Measurements from ENCODE around the gene LSM4.

Gene LSM4

DNA sequence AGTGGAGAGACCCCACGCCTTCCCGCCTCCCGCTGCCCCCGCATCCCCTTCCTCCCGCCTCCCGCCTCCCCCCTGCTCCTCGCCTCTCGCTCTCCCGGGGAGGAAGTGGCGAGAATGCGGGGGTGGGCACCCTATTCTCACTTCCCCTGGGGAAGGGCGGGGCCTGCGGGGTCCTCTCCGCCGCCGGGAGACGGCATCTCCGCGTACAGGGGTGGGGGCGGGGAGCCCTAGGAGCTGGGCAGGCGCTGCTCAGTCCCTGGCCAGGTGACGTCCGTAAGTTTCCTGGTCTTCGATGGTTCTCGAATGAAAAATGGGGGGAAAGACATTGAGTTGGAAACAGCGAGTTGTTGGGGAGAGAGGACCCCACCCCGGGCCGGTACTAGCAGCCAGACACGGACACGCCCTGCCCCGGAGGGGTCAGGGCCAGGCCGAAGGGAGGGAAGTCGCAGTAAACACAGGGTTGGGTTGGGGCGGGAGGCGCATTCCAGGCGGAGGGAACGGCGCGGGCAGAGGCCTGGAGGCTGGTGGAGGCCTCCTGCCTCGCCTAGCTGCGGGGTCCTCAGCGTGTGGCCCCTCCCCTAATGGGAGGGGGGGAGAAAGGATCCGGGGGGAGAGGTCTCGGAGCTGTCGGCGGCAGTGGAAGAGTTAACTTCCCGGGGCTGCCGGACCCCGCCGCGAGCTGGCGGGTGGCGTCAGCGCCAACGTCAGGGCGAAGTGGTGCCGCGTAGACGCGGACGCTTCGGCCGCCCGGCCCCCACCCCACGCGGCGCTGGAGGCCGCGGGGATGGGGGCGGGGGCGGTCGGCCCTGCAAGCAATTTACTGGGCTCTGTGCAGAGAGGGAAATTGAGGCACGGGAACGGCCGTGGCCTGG is 31.1 kb downstream of the LSM4 start (continued):
- no peak for TF ChIP-seq ZNF148 (tag by site-specific recombination; IDR thresholded peaks at IDR 0.05; ENCODE audit: borderline replicate concordance)
- no peak for TF ChIP-seq MEIS1 (CRISPR knock-in tag; IDR thresholded peaks at IDR 0.05; ENCODE audit: borderline replicate concordance)
- TF ChIP-seq ZNF654 (tag by site-specific recombination; IDR thresholded peaks at IDR 0.05; ENCODE audit: low read depth), result no peak
- TF ChIP-seq ZNF529 (tag by site-specific recombination; IDR thresholded peaks at IDR 0.05; ENCODE audit: insufficient replicate concordance), result no peak
- 0 out of 2 replicates have a peak, but pooled peaks have one; percentile 47 for TF ChIP-seq IKZF3 (tag by site-specific recombination; IDR thresholded peaks at IDR 0.05)
- TF ChIP-seq, protein P1, sequence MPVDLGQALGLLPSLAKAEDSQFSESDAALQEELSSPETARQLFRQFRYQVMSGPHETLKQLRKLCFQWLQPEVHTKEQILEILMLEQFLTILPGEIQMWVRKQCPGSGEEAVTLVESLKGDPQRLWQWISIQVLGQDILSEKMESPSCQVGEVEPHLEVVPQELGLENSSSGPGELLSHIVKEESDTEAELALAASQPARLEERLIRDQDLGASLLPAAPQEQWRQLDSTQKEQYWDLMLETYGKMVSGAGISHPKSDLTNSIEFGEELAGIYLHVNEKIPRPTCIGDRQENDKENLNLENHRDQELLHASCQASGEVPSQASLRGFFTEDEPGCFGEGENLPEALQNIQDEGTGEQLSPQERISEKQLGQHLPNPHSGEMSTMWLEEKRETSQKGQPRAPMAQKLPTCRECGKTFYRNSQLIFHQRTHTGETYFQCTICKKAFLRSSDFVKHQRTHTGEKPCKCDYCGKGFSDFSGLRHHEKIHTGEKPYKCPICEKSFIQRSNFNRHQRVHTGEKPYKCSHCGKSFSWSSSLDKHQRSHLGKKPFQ (tag by site-specific recombination; IDR thresholded peaks at IDR 0.05), result no peak
- TF ChIP-seq KLF7 (tag by site-specific recombination; IDR thresholded peaks at IDR 0.05; ENCODE audit: borderline replicate concordance), result peak; percentile 98
- TF ChIP-seq ZNF19 (tag by site-specific recombination; IDR thresholded peaks at IDR 0.05; ENCODE audit: low read depth), result no peak
- TF ChIP-seq, protein P2, sequence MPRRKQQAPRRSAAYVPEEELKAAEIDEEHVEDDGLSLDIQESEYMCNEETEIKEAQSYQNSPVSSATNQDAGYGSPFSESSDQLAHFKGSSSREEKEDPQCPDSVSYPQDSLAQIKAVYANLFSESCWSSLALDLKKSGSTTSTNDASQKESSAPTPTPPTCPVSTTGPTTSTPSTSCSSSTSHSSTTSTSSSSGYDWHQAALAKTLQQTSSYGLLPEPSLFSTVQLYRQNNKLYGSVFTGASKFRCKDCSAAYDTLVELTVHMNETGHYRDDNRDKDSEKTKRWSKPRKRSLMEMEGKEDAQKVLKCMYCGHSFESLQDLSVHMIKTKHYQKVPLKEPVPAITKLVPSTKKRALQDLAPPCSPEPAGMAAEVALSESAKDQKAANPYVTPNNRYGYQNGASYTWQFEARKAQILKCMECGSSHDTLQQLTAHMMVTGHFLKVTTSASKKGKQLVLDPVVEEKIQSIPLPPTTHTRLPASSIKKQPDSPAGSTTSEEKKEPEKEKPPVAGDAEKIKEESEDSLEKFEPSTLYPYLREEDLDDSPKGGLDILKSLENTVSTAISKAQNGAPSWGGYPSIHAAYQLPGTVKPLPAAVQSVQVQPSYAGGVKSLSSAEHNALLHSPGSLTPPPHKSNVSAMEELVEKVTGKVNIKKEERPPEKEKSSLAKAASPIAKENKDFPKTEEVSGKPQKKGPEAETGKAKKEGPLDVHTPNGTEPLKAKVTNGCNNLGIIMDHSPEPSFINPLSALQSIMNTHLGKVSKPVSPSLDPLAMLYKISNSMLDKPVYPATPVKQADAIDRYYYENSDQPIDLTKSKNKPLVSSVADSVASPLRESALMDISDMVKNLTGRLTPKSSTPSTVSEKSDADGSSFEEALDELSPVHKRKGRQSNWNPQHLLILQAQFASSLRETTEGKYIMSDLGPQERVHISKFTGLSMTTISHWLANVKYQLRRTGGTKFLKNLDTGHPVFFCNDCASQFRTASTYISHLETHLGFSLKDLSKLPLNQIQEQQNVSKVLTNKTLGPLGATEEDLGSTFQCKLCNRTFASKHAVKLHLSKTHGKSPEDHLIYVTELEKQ (tag by site-specific recombination; IDR thresholded peaks at IDR 0.05; ENCODE audit: borderline replicate concordance), result no peak
- no peak for TF ChIP-seq ZNF354C (tag by site-specific recombination; IDR thresholded peaks at IDR 0.05; ENCODE audit: borderline replicate concordance, low read depth)
- no peak for TF ChIP-seq ZNF658 (tag by site-specific recombination; IDR thresholded peaks at IDR 0.05)
- no peak for TF ChIP-seq ZNF560 (tag by site-specific recombination; IDR thresholded peaks at IDR 0.05; ENCODE audit: borderline replicate concordance)
- TF ChIP-seq, protein P3, sequence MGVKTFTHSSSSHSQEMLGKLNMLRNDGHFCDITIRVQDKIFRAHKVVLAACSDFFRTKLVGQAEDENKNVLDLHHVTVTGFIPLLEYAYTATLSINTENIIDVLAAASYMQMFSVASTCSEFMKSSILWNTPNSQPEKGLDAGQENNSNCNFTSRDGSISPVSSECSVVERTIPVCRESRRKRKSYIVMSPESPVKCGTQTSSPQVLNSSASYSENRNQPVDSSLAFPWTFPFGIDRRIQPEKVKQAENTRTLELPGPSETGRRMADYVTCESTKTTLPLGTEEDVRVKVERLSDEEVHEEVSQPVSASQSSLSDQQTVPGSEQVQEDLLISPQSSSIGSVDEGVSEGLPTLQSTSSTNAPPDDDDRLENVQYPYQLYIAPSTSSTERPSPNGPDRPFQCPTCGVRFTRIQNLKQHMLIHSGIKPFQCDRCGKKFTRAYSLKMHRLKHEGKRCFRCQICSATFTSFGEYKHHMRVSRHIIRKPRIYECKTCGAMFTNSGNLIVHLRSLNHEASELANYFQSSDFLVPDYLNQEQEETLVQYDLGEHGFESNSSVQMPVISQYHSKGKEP (tag by site-specific recombination; IDR thresholded peaks at IDR 0.05), result no peak; the same call in 1 of the 2 replicates
- TF ChIP-seq ZNF785 (tag by site-specific recombination; IDR thresholded peaks at IDR 0.05), result no peak
- TF ChIP-seq ZNF341 (tag by site-specific recombination; IDR thresholded peaks at IDR 0.05; ENCODE audit: low read depth), result peak; percentile 94
- TF ChIP-seq ZNF112 (tag by site-specific recombination; IDR thresholded peaks at IDR 0.05), result no peak
- no peak for TF ChIP-seq ZNF426 (tag by site-specific recombination; IDR thresholded peaks at IDR 0.05)
- no peak for TF ChIP-seq ZNF837 (tag by site-specific recombination; IDR thresholded peaks at IDR 0.05)
- no peak for TF ChIP-seq ZNF473 (tag by site-specific recombination; IDR thresholded peaks at IDR 0.05)
- TF ChIP-seq, protein P4, sequence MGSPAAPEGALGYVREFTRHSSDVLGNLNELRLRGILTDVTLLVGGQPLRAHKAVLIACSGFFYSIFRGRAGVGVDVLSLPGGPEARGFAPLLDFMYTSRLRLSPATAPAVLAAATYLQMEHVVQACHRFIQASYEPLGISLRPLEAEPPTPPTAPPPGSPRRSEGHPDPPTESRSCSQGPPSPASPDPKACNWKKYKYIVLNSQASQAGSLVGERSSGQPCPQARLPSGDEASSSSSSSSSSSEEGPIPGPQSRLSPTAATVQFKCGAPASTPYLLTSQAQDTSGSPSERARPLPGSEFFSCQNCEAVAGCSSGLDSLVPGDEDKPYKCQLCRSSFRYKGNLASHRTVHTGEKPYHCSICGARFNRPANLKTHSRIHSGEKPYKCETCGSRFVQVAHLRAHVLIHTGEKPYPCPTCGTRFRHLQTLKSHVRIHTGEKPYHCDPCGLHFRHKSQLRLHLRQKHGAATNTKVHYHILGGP (tag by site-specific recombination; IDR thresholded peaks at IDR 0.05), result no peak
- TF ChIP-seq ZNF202 (tag by site-specific recombination; IDR thresholded peaks at IDR 0.05; ENCODE audit: borderline replicate concordance), result no peak
- TF ChIP-seq, protein P5, sequence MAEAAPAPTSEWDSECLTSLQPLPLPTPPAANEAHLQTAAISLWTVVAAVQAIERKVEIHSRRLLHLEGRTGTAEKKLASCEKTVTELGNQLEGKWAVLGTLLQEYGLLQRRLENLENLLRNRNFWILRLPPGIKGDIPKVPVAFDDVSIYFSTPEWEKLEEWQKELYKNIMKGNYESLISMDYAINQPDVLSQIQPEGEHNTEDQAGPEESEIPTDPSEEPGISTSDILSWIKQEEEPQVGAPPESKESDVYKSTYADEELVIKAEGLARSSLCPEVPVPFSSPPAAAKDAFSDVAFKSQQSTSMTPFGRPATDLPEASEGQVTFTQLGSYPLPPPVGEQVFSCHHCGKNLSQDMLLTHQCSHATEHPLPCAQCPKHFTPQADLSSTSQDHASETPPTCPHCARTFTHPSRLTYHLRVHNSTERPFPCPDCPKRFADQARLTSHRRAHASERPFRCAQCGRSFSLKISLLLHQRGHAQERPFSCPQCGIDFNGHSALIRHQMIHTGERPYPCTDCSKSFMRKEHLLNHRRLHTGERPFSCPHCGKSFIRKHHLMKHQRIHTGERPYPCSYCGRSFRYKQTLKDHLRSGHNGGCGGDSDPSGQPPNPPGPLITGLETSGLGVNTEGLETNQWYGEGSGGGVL (tag by site-specific recombination; IDR thresholded peaks at IDR 0.05), result peak; percentile 93
- peak; percentile 97 for TF ChIP-seq KLF17 (tag by site-specific recombination; IDR thresholded peaks at IDR 0.05)
